Dendritic cell treated with granulocyte-macrophage colony-stimulating factor and Interleukin-4, amounts not matched to agents 40 ng/mL and 50 ng/mL, for 4 days (primary cell): ENCODE measurements around the gene HCAR1.
"Not testable (repeated sequence)": the region's sequence is repeated elsewhere in the genome, so short reads cannot be mapped to it uniquely, and the experiment has no call there.

ENCODE experiments used
- H3K27ac Mint-ChIP-seq: one replicate; pipeline ENCODE4 v1.8.0; 2022; ENCODE audit warnings: mild to moderate bottlenecking, mixed read lengths
- H3K27me3 Mint-ChIP-seq: one replicate; pipeline ENCODE4 v1.8.0; 2022; ENCODE audit warnings: mild to moderate bottlenecking, mixed read lengths
- H3K36me3 Mint-ChIP-seq: one replicate; pipeline ENCODE4 v1.8.0; 2022; ENCODE audit warnings: low read depth, mixed read lengths
- H3K4me1 Mint-ChIP-seq: one replicate; pipeline ENCODE4 v1.8.0; 2022; ENCODE audit warnings: low read depth, mixed read lengths
- H3K4me3 Mint-ChIP-seq: one replicate; pipeline ENCODE4 v1.8.0; 2022; ENCODE audit warnings: mild to moderate bottlenecking, moderate library complexity, mixed read lengths
- H3K9me3 Mint-ChIP-seq: one replicate; pipeline ENCODE4 v1.8.0; 2022; ENCODE audit warnings: mixed read lengths
- intact Hi-C: fragments of 100-400 bp; cut with micrococcal nuclease; formaldehyde crosslinking; loops from one replicate; pipeline ENCODE4 v1.15.0; 2022

The HCAR1 gene

DNA sequence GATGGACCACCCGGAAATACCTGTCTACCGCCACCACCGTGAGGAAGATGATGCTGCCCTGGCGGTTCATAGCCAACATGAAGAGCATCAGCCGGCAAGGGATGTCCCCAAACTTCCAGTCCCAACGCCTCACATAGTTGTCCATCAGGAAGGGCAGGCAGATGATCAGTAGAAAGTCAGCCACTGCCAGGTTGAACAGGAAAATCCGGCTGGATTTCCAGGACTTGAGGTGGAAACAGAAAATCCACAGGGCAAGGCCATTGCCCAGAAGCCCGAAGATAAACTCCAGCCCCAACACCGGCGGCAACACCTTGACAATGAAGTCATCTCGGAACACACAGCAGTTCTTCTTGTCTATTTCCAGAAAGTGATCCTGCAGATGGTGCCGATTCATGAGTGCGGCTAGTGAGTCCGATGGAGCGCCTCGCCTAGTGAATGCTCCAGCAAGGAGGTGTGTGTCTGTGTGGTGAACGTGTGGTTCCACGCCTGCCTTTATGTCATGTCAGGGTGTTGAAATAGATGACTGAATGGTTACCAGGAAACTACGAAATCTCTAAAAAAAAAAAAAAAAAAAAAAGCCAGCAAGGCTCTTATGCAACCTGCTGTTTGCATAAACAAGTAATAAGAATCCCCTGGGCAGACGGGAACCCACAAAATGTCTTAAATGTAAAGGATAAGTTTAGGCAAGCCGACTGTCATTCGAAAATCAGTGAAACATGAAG is 27.6 kb downstream of the HCAR1 start, which contains the start of gene HCAR2:
Gene HCAR2 (minus strand): TSS at position 468 of the 722 bp plus-strand sequence. CDS start 74 bp downstream, at position 394.
- intact Hi-C loops, H3K9me3 Mint-ChIP-seq, H3K36me3 Mint-ChIP-seq: not testable (repeated sequence)
- peak within 1 kb of the TSS; percentile 17 for H3K4me3 Mint-ChIP-seq
- H3K4me1 Mint-ChIP-seq: peaks cover 35% of the 10 kb centered on the region
- H3K27me3 Mint-ChIP-seq: peaks cover 15% of the 10 kb centered on the region
- peak within 1 kb of the TSS; percentile 25 for H3K27ac Mint-ChIP-seq

DNA sequence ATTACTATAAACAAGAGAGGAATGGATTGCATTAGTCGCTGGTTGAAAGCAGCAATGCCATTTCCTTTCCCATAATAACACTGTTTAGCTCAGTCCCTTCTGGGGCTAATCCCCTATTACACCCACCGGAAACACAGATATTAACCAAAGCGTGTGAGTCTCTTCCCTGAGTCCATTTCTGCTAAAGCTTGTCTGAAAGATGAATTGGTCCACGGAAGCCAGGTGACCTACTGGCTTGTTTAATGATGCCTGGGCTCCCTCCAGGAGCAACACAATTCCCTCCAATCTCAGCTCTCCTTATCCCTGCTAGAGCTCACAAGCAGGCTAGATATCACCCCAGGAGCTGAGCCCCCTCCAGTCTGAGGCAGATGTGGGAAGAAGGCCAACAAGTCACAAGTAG is 29.2 kb downstream of the HCAR1 start:
- H3K36me3 Mint-ChIP-seq, H3K27ac Mint-ChIP-seq, H3K9me3 Mint-ChIP-seq, intact Hi-C loops: not testable (repeated sequence)
- Mint-ChIP-seq H3K27me3 (peaks cover 19% of the 10 kb centered on the region), H3K4me3 (peak overlapping the region; percentile 56), H3K4me1 (peaks cover 49% of the 10 kb centered on the region)

DNA sequence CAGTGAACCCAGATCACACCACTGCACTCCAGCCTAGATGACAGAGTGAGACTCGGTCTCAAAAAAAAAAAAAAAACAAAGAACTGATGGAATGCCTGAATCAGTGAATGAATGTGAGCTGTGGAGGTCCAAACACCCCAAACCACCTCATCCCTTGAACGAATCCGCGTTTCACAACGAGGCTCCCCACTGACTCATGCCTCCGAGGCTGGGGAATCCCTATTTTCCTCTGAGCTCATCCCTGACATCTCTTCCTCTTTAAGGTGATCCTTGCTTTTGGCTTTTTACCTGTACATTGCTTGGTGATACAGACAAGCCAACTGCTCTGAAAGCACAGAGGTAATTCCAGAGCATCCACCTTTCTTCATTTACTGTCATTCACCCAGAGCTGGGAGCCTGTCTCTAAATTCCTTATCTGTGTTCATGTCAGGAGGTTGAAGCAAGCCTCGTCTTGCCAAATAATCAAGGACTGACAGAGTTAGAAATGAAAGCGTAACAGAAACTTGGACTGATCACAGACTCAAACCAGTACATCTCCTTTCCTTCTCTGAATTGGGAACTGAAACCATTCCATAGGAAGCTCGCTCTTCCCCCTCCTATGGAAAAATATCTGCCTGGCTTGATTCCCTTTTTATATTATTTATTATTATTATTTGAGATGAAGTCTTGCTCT is 30.5 kb downstream of the HCAR1 start:
- Mint-ChIP-seq H3K27me3 (peaks cover 20% of the 10 kb centered on the region), H3K4me3 (peak overlapping the region; percentile 37), H3K4me1 (peaks cover 49% of the 10 kb centered on the region)
- intact Hi-C loops, H3K27ac Mint-ChIP-seq, H3K9me3 Mint-ChIP-seq, H3K36me3 Mint-ChIP-seq: not testable (repeated sequence)

DNA sequence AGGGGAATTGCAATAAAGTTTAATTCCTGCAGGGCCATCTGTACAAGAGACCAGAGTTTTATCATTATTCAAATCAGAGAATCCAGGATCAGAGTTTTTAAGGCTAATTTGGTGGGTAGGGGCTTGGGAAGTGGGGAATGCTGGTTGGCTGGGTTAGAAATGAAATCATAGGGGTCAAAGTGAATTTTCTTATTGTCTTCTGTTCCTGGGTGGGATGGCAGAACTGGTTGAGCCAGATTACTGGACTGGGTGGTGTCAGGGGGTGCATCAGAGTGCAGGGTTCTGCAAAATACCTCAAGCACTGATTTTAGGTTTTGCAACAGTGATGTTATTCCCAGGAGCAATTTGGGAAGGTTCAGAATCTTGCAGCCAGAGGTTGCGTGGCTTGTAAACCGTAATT is 33.7 kb downstream of the HCAR1 start:
- intact Hi-C loops: loop anchor here (10.0 kb wide), 1 partner anchor 52 kb away; no protein-coding TSS in a partner anchor
- H3K4me3 Mint-ChIP-seq, H3K36me3 Mint-ChIP-seq, H3K27ac Mint-ChIP-seq, H3K9me3 Mint-ChIP-seq: not testable (repeated sequence)
- H3K27me3 Mint-ChIP-seq: peaks cover 14% of the 10 kb centered on the region
- peaks cover 35% of the 10 kb centered on the region for H3K4me1 Mint-ChIP-seq

DNA sequence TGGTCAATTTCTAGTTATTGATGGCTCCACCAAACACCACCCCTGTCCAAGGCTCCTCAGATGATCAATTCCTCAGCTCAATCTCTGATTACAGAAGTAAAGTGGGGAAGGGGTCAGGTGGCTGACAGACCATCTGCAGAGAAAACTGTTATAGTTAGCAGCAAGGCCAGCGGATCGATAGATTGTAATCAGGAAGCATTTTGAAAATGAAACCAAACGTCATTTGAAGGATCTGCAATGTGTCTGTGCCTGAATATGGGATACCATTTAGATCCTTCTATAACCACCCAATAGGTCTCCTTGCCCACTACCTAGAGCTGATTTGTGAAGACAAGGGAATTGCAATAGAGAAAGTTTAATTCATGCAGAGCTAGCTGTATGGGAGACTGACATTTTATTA is 39.1 kb downstream of the HCAR1 start:
- H3K4me1 Mint-ChIP-seq: peaks cover 6% of the 10 kb centered on the region
- H3K9me3 Mint-ChIP-seq: no peaks in the 10 kb centered on the region
- H3K36me3 Mint-ChIP-seq: no peaks in the 10 kb centered on the region
- H3K4me3 Mint-ChIP-seq: no peak overlapping the region
- no peak overlapping the region for H3K27ac Mint-ChIP-seq
- peaks cover 11% of the 10 kb centered on the region for H3K27me3 Mint-ChIP-seq
- intact Hi-C loops: loop anchor here (10.0 kb wide), 1 partner anchor 47 kb away; no protein-coding TSS in a partner anchor

DNA sequence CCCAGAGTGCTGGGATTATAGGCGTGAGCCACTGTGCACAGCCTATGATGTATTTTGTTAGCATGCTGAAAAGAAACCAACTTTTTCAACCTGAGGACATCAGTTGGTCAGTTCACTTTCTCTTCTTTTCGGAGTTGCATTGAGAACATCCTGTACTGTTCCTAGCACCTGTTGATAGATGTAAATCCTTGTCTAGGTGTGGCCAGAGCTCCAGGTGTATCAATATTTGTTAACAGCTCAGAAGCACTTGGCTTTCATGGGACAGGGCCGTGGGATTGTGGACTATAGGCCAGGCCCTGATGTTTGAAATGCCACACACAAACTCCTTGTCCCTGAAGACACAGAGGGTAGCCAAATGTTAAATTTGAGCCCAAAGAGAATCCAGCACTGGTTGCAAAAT is 42.4 kb downstream of the HCAR1 start:
- intact Hi-C loops: no loop called here
- Mint-ChIP-seq H3K36me3 (no peaks in the 10 kb centered on the region), H3K9me3 (no peaks in the 10 kb centered on the region), H3K27ac (no peak overlapping the region), H3K4me3 (no peak overlapping the region), H3K27me3 (peaks cover 12% of the 10 kb centered on the region), H3K4me1 (peaks cover 6% of the 10 kb centered on the region)

DNA sequence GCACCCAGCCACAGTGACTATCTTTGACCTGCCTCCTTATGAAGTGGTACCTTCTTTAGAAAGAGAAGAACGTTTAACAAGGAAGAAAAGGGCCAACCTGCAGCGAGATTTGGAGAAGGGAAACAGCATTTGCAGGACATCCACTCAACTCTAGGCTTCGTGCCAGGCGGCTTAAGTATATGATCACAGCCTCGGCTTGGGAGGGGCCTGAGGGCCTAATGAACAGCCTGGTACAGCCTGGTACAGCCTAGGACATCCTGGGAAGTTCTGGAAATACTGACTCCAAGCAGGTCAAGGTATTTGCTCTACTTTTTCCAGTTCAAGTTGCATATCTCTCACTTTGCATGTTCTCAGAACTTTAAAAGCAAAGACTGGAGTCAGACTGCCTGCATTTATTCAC is 43.6 kb downstream of the HCAR1 start:
- H3K4me1 Mint-ChIP-seq: peaks cover 13% of the 10 kb centered on the region
- intact Hi-C loops: no loop called here
- H3K36me3 Mint-ChIP-seq: no peaks in the 10 kb centered on the region
- H3K9me3 Mint-ChIP-seq: no peaks in the 10 kb centered on the region
- H3K27me3 Mint-ChIP-seq: peaks cover 11% of the 10 kb centered on the region
- H3K27ac Mint-ChIP-seq: no peak overlapping the region
- no peak overlapping the region for H3K4me3 Mint-ChIP-seq

DNA sequence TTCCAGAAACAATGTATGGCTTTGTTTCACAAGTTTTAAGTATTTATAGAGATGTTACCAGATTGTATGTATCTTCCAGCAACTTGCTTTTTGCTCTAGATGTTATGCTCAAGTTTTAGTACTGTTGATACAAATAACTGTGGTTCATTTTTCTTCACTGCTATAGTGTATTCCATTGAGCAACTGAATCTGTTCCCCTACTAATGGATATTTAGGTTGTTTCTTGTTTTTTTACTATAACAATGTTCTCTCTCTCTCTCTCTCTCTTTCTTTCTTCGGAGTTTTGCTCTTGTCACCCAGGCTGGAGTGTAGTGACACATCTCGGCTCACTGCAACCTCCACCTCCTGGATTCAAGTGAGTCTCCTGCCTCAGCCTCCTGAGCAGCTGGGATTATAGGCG is 44.1 kb downstream of the HCAR1 start:
- Mint-ChIP-seq H3K4me3 (no peak overlapping the region), H3K4me1 (peaks cover 18% of the 10 kb centered on the region), H3K9me3 (no peaks in the 10 kb centered on the region), H3K27ac (no peak overlapping the region), H3K36me3 (no peaks in the 10 kb centered on the region), H3K27me3 (peaks cover 11% of the 10 kb centered on the region)
- intact Hi-C loops: no loop called here

DNA sequence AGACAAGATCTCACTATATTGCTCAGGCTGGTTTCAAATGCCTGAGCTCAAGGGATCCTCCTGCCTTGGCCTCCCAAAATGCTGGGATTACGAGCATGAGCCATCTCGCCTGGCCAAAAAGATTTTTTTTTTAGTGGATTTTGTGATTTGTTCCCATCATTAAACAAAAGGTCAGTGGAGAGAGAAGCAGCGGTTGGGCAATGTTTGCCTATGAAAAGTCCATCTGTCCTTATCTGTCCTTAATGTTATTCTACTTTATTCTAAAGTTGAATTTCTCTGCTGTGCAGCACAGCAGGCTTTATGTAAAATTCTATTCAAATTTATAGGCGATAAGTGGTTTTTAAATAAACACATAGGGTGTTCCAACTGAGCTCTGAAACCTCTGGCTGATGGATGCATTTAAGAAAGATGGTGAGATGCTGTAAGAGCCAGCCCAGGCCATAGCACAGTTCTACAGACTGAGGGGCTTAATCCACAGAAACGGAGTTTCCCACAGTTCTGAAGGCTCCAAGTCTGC is 46.3 kb downstream of the HCAR1 start:
- H3K4me1 Mint-ChIP-seq: peaks cover 28% of the 10 kb centered on the region
- H3K27ac Mint-ChIP-seq: no peak overlapping the region
- intact Hi-C loops: no loop called here
- peaks cover 16% of the 10 kb centered on the region for H3K27me3 Mint-ChIP-seq
- no peak overlapping the region for H3K4me3 Mint-ChIP-seq
- no peaks in the 10 kb centered on the region for H3K36me3 Mint-ChIP-seq
- H3K9me3 Mint-ChIP-seq: no peaks in the 10 kb centered on the region

DNA sequence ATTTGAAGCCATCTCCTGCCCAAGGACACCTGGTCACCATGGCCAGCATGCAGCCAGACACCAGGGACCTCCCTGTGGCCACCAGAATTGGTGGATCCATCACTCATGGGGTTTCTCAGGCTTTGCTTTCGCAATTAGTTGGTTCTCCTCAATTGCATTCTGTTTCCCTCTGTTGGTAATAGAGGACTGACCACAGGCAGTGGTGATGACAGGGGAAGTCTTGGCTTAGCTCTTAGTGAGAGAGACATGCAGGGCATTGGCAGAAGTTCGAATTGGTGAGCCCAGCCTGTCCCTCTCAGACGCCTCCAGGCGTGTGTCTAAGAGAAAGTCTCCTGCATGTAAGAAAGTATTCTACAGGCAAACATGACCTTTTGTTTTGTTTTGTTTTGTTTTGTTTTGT is 48.8 kb downstream of the HCAR1 start:
- no peaks in the 10 kb centered on the region for H3K9me3 Mint-ChIP-seq
- H3K4me1 Mint-ChIP-seq: peaks cover 34% of the 10 kb centered on the region
- H3K27me3 Mint-ChIP-seq: peaks cover 24% of the 10 kb centered on the region
- intact Hi-C loops: no loop called here
- H3K36me3 Mint-ChIP-seq: no peaks in the 10 kb centered on the region
- no peak overlapping the region for H3K27ac Mint-ChIP-seq
- H3K4me3 Mint-ChIP-seq: no peak overlapping the region

DNA sequence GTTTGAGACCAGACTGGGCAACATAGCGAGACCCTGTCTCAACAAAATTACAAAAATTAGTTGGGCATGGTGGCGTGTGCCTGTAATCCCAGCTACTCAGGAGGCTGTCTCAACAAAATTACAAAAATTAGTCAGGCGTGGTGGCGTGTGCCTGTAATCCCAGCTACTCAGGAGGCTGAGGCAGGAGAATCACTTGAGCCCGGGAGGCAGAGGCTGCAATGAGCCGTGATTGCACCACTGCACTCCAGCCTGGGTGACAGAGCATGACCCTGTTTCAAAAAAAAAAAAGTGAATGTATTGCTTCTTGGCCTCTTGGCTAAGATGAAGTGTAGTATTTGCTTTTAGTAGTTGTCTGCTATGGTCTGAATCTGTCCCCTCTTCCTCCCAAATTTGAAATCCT is 49.7 kb downstream of the HCAR1 start:
- H3K36me3 Mint-ChIP-seq, H3K27ac Mint-ChIP-seq, H3K9me3 Mint-ChIP-seq, H3K4me3 Mint-ChIP-seq, intact Hi-C loops: not testable (repeated sequence)
- peaks cover 20% of the 10 kb centered on the region for H3K27me3 Mint-ChIP-seq
- peaks cover 34% of the 10 kb centered on the region for H3K4me1 Mint-ChIP-seq

DNA sequence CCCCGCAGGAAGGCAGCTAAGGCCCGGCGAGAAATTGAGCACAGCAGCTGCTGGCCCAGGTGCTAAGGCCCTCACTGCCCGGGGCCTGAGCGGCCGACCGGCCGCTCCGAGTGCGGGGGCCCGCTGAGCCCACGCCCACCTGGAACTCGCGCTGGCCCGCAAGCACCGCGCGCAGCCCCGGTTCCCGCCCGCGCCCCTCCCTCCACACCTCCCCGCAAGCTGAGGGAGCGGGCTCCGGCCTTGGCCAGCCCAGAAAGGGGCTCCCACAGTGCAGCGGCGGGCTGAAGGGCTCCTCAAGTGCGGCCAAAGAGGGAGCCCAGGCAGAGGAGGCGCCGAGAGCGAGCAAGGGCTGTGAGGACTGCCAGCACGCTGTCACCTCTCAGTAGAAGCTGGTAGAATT is 53.9 kb downstream of the HCAR1 start:
- H3K27ac Mint-ChIP-seq, H3K9me3 Mint-ChIP-seq, H3K36me3 Mint-ChIP-seq, intact Hi-C loops, H3K4me3 Mint-ChIP-seq: not testable (repeated sequence)
- Mint-ChIP-seq H3K27me3 (peaks cover 50% of the 10 kb centered on the region), H3K4me1 (peaks cover 34% of the 10 kb centered on the region)
